A673 (cell line): ENCODE data around the gene GMIP.

Experiments
- EZH2 ChIP-seq: fragments of 200-600 bp; sonication (generic); IDR thresholded peaks from 2 replicates; pipeline ENCODE4 v1.6.1; 2017; ENCODE audit warnings: borderline replicate concordance, low read depth, mild to moderate bottlenecking, mixed read lengths, antibody characterized with exemption, low read length; ENCODE audit not compliant: poor library complexity, severe bottlenecking
- TF ChIP-seq, protein P1 (sequence below): fragments of 300-800, 200-600 bp; sonication (generic); conservative IDR thresholded peaks from 2 replicates; pipeline ENCODE4 v1.5.1; 2017; ENCODE audit warnings: low read depth, mild to moderate bottlenecking, antibody characterized with exemption, low read length, moderate library complexity, mixed read lengths

DNA sequence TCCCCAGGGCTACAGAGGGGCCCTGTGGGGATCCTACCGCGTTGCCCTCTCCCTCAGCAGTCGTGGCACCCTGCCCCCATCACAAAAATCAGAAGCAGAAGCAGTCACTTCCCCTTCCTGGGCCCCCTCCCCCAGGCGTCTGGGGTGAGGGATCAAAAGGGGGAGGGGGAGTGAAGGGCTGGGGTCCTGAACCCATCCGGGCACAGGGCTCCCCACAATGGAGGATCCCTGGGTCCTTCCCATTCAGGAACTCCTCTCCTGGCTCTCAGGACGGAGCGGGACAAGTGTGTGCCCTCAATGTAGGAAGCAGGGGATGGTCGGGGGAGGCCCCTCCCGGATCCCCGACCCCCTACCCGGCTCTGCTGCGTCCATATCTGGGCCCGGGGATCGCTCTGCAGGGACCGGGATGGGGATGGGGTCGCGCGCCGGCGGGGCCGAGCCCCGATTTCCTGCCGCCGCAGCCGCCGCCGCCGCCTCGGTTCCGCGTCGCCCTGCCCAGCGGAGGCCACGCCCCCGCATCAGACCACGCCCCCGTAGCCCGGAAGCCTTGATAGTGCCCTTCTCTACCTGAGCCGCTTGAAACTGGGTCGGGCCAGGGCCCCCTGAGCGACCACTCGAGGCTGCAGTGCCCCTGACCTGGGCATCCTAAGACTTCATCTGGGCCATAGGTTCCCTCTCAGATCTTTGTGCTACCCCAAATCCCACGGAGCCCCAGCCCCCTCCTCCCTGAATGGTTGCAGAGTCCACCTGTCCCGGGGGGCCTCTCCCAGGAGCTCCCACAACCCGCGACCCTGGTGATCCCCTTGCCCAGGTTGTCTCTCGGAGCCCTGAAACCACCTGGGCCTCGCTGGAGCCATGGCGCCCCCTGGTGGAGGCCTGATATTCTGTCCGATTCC, at the start of gene GMIP:
- TF ChIP-seq, protein P1, sequence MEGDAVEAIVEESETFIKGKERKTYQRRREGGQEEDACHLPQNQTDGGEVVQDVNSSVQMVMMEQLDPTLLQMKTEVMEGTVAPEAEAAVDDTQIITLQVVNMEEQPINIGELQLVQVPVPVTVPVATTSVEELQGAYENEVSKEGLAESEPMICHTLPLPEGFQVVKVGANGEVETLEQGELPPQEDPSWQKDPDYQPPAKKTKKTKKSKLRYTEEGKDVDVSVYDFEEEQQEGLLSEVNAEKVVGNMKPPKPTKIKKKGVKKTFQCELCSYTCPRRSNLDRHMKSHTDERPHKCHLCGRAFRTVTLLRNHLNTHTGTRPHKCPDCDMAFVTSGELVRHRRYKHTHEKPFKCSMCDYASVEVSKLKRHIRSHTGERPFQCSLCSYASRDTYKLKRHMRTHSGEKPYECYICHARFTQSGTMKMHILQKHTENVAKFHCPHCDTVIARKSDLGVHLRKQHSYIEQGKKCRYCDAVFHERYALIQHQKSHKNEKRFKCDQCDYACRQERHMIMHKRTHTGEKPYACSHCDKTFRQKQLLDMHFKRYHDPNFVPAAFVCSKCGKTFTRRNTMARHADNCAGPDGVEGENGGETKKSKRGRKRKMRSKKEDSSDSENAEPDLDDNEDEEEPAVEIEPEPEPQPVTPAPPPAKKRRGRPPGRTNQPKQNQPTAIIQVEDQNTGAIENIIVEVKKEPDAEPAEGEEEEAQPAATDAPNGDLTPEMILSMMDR = peak; percentile 96
- TF ChIP-seq EZH2 = no peak
